ENCODE data around the gene MFSD1.

Gene MFSD1

GRCh38 chr3:158792709-158793108 is 9.1 kb upstream of the MFSD1 start:
- Histone ChIP-seq H3K9me3 (ENCODE audit: control insufficient read depth, low read length) (no peaks in the 10 kb centered on the region), H3K4me3 (ENCODE audit: extremely low read depth, insufficient read depth, low read length, poor library complexity, severe bottlenecking) (no peak overlapping the region), H3K36me3 (ENCODE audit: control insufficient read depth, insufficient read depth, low read length) (no peaks in the 10 kb centered on the region), H3K4me1 (ENCODE audit: control insufficient read depth, insufficient read depth, low read length, poor library complexity, severe bottlenecking) (no peaks in the 10 kb centered on the region), H3K27ac (ENCODE audit: low read depth, low read length, severe bottlenecking) (no peak overlapping the region)
- 66 to 80% methylated on average over 5 to 6 of the region's 8 CpGs for WGBS, 2 experiments (ENCODE audit: insufficient coverage in 2 of 2)

DNA sequence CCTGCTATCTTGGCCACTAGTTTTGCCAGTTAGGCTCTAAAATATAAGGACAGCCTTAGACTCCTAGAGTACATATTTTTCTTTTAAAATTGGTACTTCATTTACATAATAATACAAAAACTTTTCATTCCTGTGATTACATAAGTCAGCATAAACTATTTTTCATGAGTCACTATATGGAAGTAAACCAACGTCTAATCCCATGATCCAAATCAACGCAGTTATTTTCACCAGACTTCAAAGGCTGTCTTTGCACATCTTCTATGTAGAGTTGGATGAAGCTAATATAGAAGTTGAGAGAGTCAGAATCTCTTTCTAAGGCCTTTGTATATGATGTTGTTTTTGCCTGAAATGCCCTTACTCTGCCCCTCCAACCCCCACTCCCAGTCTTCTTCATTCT is 7.6 kb upstream of the MFSD1 start:
- Histone ChIP-seq H3K9me3 (ENCODE audit: control insufficient read depth, low read length) (no peaks in the 10 kb centered on the region), H3K27ac (ENCODE audit: low read depth, low read length, severe bottlenecking) (no peak overlapping the region), H3K4me1 (ENCODE audit: control insufficient read depth, insufficient read depth, low read length, poor library complexity, severe bottlenecking) (no peaks in the 10 kb centered on the region), H3K4me3 (ENCODE audit: extremely low read depth, insufficient read depth, low read length, poor library complexity, severe bottlenecking) (no peak overlapping the region), H3K36me3 (ENCODE audit: control insufficient read depth, insufficient read depth, low read length) (no peaks in the 10 kb centered on the region)
- WGBS, 2 experiments (ENCODE audit: insufficient coverage in 2 of 2), result no CpG with 5 or more reads among the region's 2 CpGs

DNA sequence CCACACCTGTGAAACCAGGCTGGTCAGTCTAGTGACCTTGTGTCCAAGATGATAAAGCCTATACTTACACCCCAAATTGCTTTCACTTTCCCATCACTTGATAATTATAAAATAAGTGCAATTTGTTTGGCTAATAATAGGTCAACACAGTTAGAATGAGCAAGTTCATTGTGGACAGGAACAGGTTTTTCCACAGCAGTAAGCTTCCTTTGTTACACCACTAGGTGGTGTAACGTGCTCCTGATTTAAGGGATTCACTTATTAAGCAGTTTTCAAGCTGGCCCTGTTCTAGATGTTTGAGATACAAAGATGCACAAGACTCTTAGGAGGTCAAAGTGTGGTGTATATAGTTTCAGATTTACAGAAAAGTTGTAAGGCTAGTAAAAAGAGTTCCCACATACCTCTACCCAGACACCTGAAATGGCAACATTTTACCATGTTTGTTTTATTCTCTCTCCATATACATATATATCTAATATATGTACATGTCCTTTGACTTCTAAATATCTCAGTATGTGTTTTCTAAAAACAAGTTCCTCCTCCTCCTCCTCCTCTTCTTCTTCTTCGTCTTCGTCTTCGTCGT is 6.8 kb upstream of the MFSD1 start:
- 84 to 95% methylated on average over 3 to 4 of the region's 5 CpGs for WGBS, 2 experiments (ENCODE audit: insufficient coverage in 2 of 2)
- no peak overlapping the region for H3K27ac ChIP-seq (ENCODE audit: low read depth, low read length, severe bottlenecking)

DNA sequence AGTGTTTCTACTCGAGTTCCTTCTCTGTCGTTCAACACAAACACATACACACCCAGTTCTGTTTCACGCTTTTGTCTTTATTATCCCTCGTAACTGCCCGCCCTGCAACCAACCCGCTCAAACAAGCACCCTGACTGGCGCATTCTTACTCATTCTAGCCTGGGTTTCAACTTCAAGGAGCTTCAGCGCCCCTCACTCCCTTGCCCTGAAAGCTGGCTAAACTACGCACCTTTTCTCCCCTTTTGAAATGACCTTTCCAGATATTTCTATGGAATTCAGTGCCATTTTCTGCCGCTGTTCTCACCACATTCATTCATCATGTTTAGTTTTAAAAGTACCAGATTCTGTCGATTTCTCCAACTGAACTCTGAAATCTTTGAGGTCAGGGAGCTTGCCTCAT is 653 bp upstream of the MFSD1 start:
- Histone ChIP-seq H3K4me3 (ENCODE audit: extremely low read depth, insufficient read depth, low read length, poor library complexity, severe bottlenecking) (peak overlapping the region; percentile 69), H3K4me1 (ENCODE audit: control insufficient read depth, insufficient read depth, low read length, poor library complexity, severe bottlenecking) (no peaks in the 10 kb centered on the region), H3K9me3 (ENCODE audit: control insufficient read depth, low read length) (no peaks in the 10 kb centered on the region), H3K36me3 (ENCODE audit: control insufficient read depth, insufficient read depth, low read length) (no peaks in the 10 kb centered on the region), H3K27ac (ENCODE audit: low read depth, low read length, severe bottlenecking) (no peak overlapping the region)
- 15 to 21% methylated on average over 10 to 11 of the region's 11 CpGs for WGBS, 2 experiments (ENCODE audit: insufficient coverage in 2 of 2)

More for the DNA sequence above, 6.8 kb upstream of the MFSD1 start:
- no peaks in the 10 kb centered on the region for H3K9me3 ChIP-seq (ENCODE audit: control insufficient read depth, low read length)
- H3K36me3 ChIP-seq (ENCODE audit: control insufficient read depth, insufficient read depth, low read length), result no peaks in the 10 kb centered on the region
- H3K4me3 ChIP-seq (ENCODE audit: extremely low read depth, insufficient read depth, low read length, poor library complexity, severe bottlenecking), result no peak overlapping the region
- H3K4me1 ChIP-seq (ENCODE audit: control insufficient read depth, insufficient read depth, low read length, poor library complexity, severe bottlenecking), result no peaks in the 10 kb centered on the region

DNA sequence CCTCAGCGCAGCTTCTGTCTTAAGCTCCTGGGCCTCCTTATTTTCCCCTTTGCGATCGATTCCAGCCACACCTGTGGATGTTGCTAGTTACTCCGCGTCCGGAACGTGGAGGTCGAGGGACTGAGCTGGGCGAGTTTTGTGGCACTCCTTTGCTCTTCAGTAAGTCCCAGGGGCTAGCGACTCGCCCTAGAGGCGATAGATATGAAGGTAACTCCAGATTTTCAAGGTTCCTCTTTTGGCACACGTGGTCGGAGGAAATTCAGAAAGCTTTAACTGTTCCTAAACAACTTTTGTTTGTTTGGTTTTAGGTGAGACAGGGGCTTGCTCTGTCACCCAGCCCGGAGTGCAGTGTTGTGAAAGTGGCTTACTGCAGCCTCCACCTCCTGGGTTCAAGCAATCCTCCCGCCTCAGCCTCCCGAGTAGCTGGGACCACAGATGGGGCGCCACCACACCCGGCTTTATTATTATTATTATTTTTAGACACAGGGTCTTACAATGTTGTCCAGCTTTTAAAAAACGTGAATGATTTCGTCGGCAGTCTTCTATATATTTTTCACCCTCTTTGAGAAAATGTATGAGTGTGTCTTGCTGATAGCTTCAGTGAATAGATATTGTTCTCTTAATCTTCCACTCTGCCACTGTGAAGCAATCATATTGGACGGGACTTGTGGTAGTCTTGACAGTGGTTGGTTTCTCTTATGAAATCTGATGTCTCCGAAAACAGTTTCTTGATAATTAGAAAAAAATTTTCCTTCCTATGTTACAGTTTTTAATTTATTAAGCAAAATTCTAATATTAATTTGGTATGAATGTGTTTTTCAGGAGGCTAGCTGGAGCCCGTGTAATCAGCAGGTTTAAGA is 785 bp downstream of the MFSD1 start:
- no peaks in the 10 kb centered on the region for H3K36me3 ChIP-seq (ENCODE audit: control insufficient read depth, insufficient read depth, low read length)
- no peak overlapping the region for H3K27ac ChIP-seq (ENCODE audit: low read depth, low read length, severe bottlenecking)
- H3K4me1 ChIP-seq (ENCODE audit: control insufficient read depth, insufficient read depth, low read length, poor library complexity, severe bottlenecking), result no peaks in the 10 kb centered on the region
- H3K4me3 ChIP-seq (ENCODE audit: extremely low read depth, insufficient read depth, low read length, poor library complexity, severe bottlenecking), result peak overlapping the region; percentile 69
- H3K9me3 ChIP-seq (ENCODE audit: control insufficient read depth, low read length), result no peaks in the 10 kb centered on the region
- 2 to 4% methylated on average over 8 to 13 of the region's 25 CpGs for whole genome bisulfite sequencing, 2 experiments (ENCODE audit: insufficient coverage in 2 of 2)

GRCh38 chr3:158804441-158804840 is 2.6 kb downstream of the MFSD1 start:
- Histone ChIP-seq H3K4me3 (ENCODE audit: extremely low read depth, insufficient read depth, low read length, poor library complexity, severe bottlenecking) (no peak overlapping the region), H3K27ac (ENCODE audit: low read depth, low read length, severe bottlenecking) (no peak overlapping the region), H3K9me3 (ENCODE audit: control insufficient read depth, low read length) (no peaks in the 10 kb centered on the region), H3K4me1 (ENCODE audit: control insufficient read depth, insufficient read depth, low read length, poor library complexity, severe bottlenecking) (peaks cover 3% of the 10 kb centered on the region), H3K36me3 (ENCODE audit: control insufficient read depth, insufficient read depth, low read length) (no peaks in the 10 kb centered on the region)
- 100% methylated on average over 1 of the region's 3 CpGs; no CpG with 5 or more reads in 1 of the 2 experiments for WGBS, 2 experiments (ENCODE audit: insufficient coverage in 2 of 2)

DNA sequence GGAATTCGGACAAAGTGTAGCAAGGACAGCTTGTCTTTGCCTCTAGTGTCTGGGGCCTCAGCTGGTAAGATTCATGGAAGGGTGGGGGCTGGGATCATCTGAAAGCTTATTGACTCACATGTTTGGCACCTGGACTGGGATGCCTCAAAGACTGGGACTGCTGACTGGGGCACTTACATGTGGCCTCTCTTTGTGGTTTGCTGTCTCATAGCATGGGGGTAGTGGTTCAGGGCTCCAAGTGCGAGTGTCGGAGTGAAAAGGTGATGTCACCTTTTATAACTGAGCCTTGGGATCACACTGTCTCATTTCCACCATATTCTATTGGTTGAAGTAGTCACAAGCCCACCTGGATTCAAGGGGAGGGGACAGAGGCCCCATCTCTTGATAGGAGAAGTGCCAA is 6.8 kb downstream of the MFSD1 start:
- Histone ChIP-seq H3K4me1 (ENCODE audit: control insufficient read depth, insufficient read depth, low read length, poor library complexity, severe bottlenecking) (peaks cover 3% of the 10 kb centered on the region), H3K4me3 (ENCODE audit: extremely low read depth, insufficient read depth, low read length, poor library complexity, severe bottlenecking) (no peak overlapping the region), H3K9me3 (ENCODE audit: control insufficient read depth, low read length) (no peaks in the 10 kb centered on the region), H3K36me3 (ENCODE audit: control insufficient read depth, insufficient read depth, low read length) (peaks cover 6% of the 10 kb centered on the region), H3K27ac (ENCODE audit: low read depth, low read length, severe bottlenecking) (no peak overlapping the region)
- WGBS, 2 experiments (ENCODE audit: insufficient coverage in 2 of 2), result 100% methylated on average over 1 of the region's 3 CpGs; no CpG with 5 or more reads in 1 of the 2 experiments

GRCh38 chr3:158809642-158810041 is 7.8 kb downstream of the MFSD1 start:
- Histone ChIP-seq H3K36me3 (ENCODE audit: control insufficient read depth, insufficient read depth, low read length) (peaks cover 8% of the 10 kb centered on the region), H3K4me3 (ENCODE audit: extremely low read depth, insufficient read depth, low read length, poor library complexity, severe bottlenecking) (no peak overlapping the region), H3K9me3 (ENCODE audit: control insufficient read depth, low read length) (no peaks in the 10 kb centered on the region), H3K4me1 (ENCODE audit: control insufficient read depth, insufficient read depth, low read length, poor library complexity, severe bottlenecking) (peaks cover 3% of the 10 kb centered on the region), H3K27ac (ENCODE audit: low read depth, low read length, severe bottlenecking) (no peak overlapping the region)
- 93 to 94% methylated on average over 2 to 4 of the region's 4 CpGs for WGBS, 2 experiments (ENCODE audit: insufficient coverage in 2 of 2)

GRCh38 chr3:158810823-158811724 is 9.2 kb downstream of the MFSD1 start:
- H3K27ac ChIP-seq (ENCODE audit: low read depth, low read length, severe bottlenecking), result no peak overlapping the region
- H3K36me3 ChIP-seq (ENCODE audit: control insufficient read depth, insufficient read depth, low read length), result peaks cover 12% of the 10 kb centered on the region
- WGBS, 2 experiments (ENCODE audit: insufficient coverage in 2 of 2), result 76 to 84% methylated on average over 3 to 5 of the region's 8 CpGs
- no peak overlapping the region for H3K4me3 ChIP-seq (ENCODE audit: extremely low read depth, insufficient read depth, low read length, poor library complexity, severe bottlenecking)
- H3K4me1 ChIP-seq (ENCODE audit: control insufficient read depth, insufficient read depth, low read length, poor library complexity, severe bottlenecking), result peaks cover 3% of the 10 kb centered on the region
- H3K9me3 ChIP-seq (ENCODE audit: control insufficient read depth, low read length), result no peaks in the 10 kb centered on the region

- Histone ChIP-seq H3K36me3 (ENCODE audit: control insufficient read depth, insufficient read depth, low read length) (peaks cover 21% of the 10 kb centered on the region), H3K9me3 (ENCODE audit: control insufficient read depth, low read length) (no peaks in the 10 kb centered on the region), H3K4me3 (ENCODE audit: extremely low read depth, insufficient read depth, low read length, poor library complexity, severe bottlenecking) (no peak overlapping the region), H3K4me1 (ENCODE audit: control insufficient read depth, insufficient read depth, low read length, poor library complexity, severe bottlenecking) (no peaks in the 10 kb centered on the region), H3K27ac (ENCODE audit: low read depth, low read length, severe bottlenecking) (no peak overlapping the region)
- 100% methylated on average over 1 of the region's 3 CpGs; no CpG with 5 or more reads in 1 of the 2 experiments for WGBS, 2 experiments (ENCODE audit: insufficient coverage in 2 of 2)
These were observed 17.4 kb downstream of the MFSD1 start for GRCh38 chr3:158819282-158819681.

Measured in mesodermal cell (in vitro differentiated cells).